Measurements from ENCODE around the gene MAP3K20. TPM values are rescaled to one million over a fixed set of nuclear protein-coding genes. Genes with fewer than 3 reads are reported as not detected.
A peak's percentile ranks its signal among the peaks of the same experiment; 100 is the strongest.

Gene MAP3K20
- total and polyA plus RNA-seq, 2 of the 4 experiments (the other 2 are of a cell fraction) = 27.5 to 84.4 TPM

- no peak overlapping the region for H3K9ac ChIP-seq (ENCODE audit: low read depth, low read length)
- H3K79me1 ChIP-seq (ENCODE audit: low read depth in 1 of 2, low read length in 2 of 2) = peaks cover 38 to 63% of the 10 kb centered on the region in 2 experiments
- ATAC-seq (ENCODE audit: low read depth) (no peak), DNase-seq (no peak)
- BruUV-seq (replicated peaks) = no TSS peak
- H3K27me3 ChIP-seq (ENCODE audit: control insufficient read depth, insufficient read depth, low read length) = no peaks in the 10 kb centered on the region
- ChIA-PET CTCF (interaction anchor here (0.7 to 1.3 kb wide), 3 partner anchors 15 to 23 kb away, joined by 3 to 5 read pairs (median 4); no protein-coding TSS in a partner anchor), POLR2A (ENCODE audit: unreplicated experiment) (no interaction called here)
- no peak overlapping the region for H2AK5ac ChIP-seq (ENCODE audit: low read depth, low read length)
- intact Hi-C loops (cut with micrococcal nuclease) (loop anchor here (5.0 kb wide), 1 partner anchor 40 kb away; no protein-coding TSS in a partner anchor), in situ Hi-C loops (cut with MboI; ENCODE audit: low sequenced_read_pairs) (no loop called here), dilution Hi-C loops (cut with HindIII; ENCODE audit: low sequenced_read_pairs, unreplicated experiment) (no loop called here)
- H3K27ac ChIP-seq (ENCODE audit: insufficient read depth, low read length) = no peak overlapping the region
- peak overlapping the region in 1 of 2 experiments; percentile 82; a peak in 1 of 4 replicates for H4K8ac ChIP-seq (ENCODE audit: low read depth in 2 of 2, low read length in 2 of 2)
- no peak overlapping the region for H2AK9ac ChIP-seq (replicated peaks; ENCODE audit: low read depth, low read length, poor library complexity)
- H2BK15ac ChIP-seq (ENCODE audit: low read depth, low read length) = peak overlapping the region; percentile 20; the same call in 1 of the 3 replicates
- H3K18ac ChIP-seq (ENCODE audit: low read depth, low read length) = peak overlapping the region; percentile 77; the same call in 1 of the 2 replicates
- peaks cover 9% of the 10 kb centered on the region for H3K4me1 ChIP-seq (ENCODE audit: control insufficient read depth, insufficient read depth, low read length)
- TF ChIP-seq CEBPB (IDR thresholded peaks at IDR 0.05; ENCODE audit: low read depth, low read length) (peak; percentile 71), MAFK (IDR thresholded peaks at IDR 0.05; ENCODE audit: low read depth, low read length) (no peak), SMC3 (IDR thresholded peaks at IDR 0.05; ENCODE audit: low read depth, low read length) (no peak), FOS (IDR thresholded peaks at IDR 0.05; ENCODE audit: low read depth, low read length) (no peak)
- H2BK5ac ChIP-seq (ENCODE audit: low read depth, low read length, poor library complexity, severe bottlenecking) = no peak overlapping the region
- H3K9me3 ChIP-seq (ENCODE audit: control insufficient read depth, insufficient read depth, low read length) = no peaks in the 10 kb centered on the region
- WGBS, 2 experiments (ENCODE audit: extremely low coverage in 2 of 2, insufficient read length in 1 of 2) = 100% methylated on average over 2 of the region's 8 CpGs; no CpG with 5 or more reads in 1 of the 2 experiments
- H3K23ac ChIP-seq (ENCODE audit: low read depth, low read length) = no peak overlapping the region
- no peak overlapping the region for H3K4me2 ChIP-seq (ENCODE audit: low read depth, low read length)
- H3K9me1 ChIP-seq (ENCODE audit: insufficient read depth, low read length) = peaks cover 8% of the 10 kb centered on the region
- no peak overlapping the region for H4K5ac ChIP-seq (ENCODE audit: low read depth, low read length)
- no peak overlapping the region for H3K56ac ChIP-seq (ENCODE audit: extremely low read depth, insufficient read depth, low read length)
- peak overlapping the region; percentile 51; the same call in 1 of the 2 replicates for H4K91ac ChIP-seq (ENCODE audit: insufficient read depth, low read depth, low read length)
- H3K4ac ChIP-seq (ENCODE audit: low read depth, low read length) = no peak overlapping the region
- H2BK120ac ChIP-seq (ENCODE audit: low read depth, low read length) = 0 out of 2 replicates have a peak overlapping the region, but pooled peaks have one; percentile 59
- H3K36me3 ChIP-seq (ENCODE audit: control insufficient read depth, insufficient read depth, low read length) = no peaks in the 10 kb centered on the region; the same call in 1 of the 2 replicates
- H2BK20ac ChIP-seq (ENCODE audit: low read depth, low read length) = peak overlapping the region; percentile 44; the same call in 1 of the 2 replicates
- H3K14ac ChIP-seq (replicated peaks; ENCODE audit: low read depth, low read length) = no peak overlapping the region
- no peak overlapping the region for H2AFZ ChIP-seq (replicated peaks; ENCODE audit: low read length, poor library complexity)
- no peak overlapping the region for H3K4me3 ChIP-seq (ENCODE audit: insufficient read depth, low read depth, low read length)
- peaks cover 5% of the 10 kb centered on the region; the same call in 1 of the 2 replicates for H4K20me1 ChIP-seq (ENCODE audit: insufficient read depth, low read length)
These were observed 31.4 kb downstream of the MAP3K20 start for GRCh38 chr2:173106959-173107628.
